ENCODE data around the gene SOX12. TPM values are rescaled to one million over a fixed set of nuclear protein-coding genes. Genes with fewer than 3 reads are reported as not detected.

SOX12 gene
- total and polyA plus RNA-seq, 11 donors: 5.4 to 19.9 (median 10.6) TPM

GRCh38 chr20:341682-342081 is 16.3 kb downstream of the SOX12 start:
- ATAC-seq (no peak), DNase-seq (no peak)
- 62 to 83% (median 70%) methylated on average over 2 of the region's 2 CpGs for WGBS, 4 donors
- Histone ChIP-seq H3K9me3 (peaks cover 0 to 7% (median 1%) of the 10 kb centered on the region in 12 donors), H3K4me3 (no peak overlapping the region), H3K27ac (no peak overlapping the region), H3K4me1 (peaks cover 0 to 22% (median 6%) of the 10 kb centered on the region in 12 donors), H3K36me3 (peaks cover 0 to 14% (median 0%) of the 10 kb centered on the region in 9 donors), H3K27me3 (no peaks in the 10 kb centered on the region)
- intact Hi-C loops (cut with DNase I): no loop called here
- TF ChIP-seq CTCF (IDR thresholded peaks at IDR 0.05): no peak

GRCh38 chr20:343107-343506 is 17.8 kb downstream of the SOX12 start:
- Histone ChIP-seq H3K27me3 (no peaks in the 10 kb centered on the region), H3K4me1 (peaks cover 0 to 27% (median 6%) of the 10 kb centered on the region in 12 donors), H3K36me3 (peaks cover 0 to 14% (median 0%) of the 10 kb centered on the region in 9 donors), H3K4me3 (no peak overlapping the region), H3K27ac (no peak overlapping the region), H3K9me3 (peaks cover 0 to 7% (median 1%) of the 10 kb centered on the region in 12 donors)
- intact Hi-C loops (cut with DNase I): no loop called here
- DNase-seq: no peak
- ATAC-seq: no peak
- TF ChIP-seq POLR2A (IDR thresholded peaks at IDR 0.05) (no peak), CTCF (IDR thresholded peaks at IDR 0.05) (no peak)

- DNase-seq: no peak
- intact Hi-C loops (cut with DNase I): loop anchor here in 4 of 10 donors (2.0 to 5.0 kb wide), 4 partner anchors 21 to 306 kb away; partner anchors contain the start of genes CSNK2A1 (in 1 of the 4), RBCK1 (in 1 of the 4), SOX12 (in 1 of the 4) and SRXN1 (in 1 of the 4)
These were observed 20.8 kb downstream of the SOX12 start for GRCh38 chr20:346033-346639.

More at GRCh38 chr20:346033-346639, 20.8 kb downstream of the SOX12 start:
- H3K36me3 ChIP-seq: peaks cover 0 to 26% (median 0%) of the 10 kb centered on the region in 9 donors
- no peak for TF ChIP-seq CTCF (IDR thresholded peaks at IDR 0.05)
- no peak for TF ChIP-seq POLR2A (IDR thresholded peaks at IDR 0.05)
- H3K4me1 ChIP-seq: peaks cover 0 to 35% (median 11%) of the 10 kb centered on the region in 12 donors
- H3K27me3 ChIP-seq: no peaks in the 10 kb centered on the region
- H3K27ac ChIP-seq: peak overlapping the region in 11 of 12 donors; percentile 88 to 99 (median 95)
- WGBS, 4 donors: 65 to 71% (median 69%) methylated on average over 8 to 9 of the region's 9 CpGs
- peaks cover 0 to 7% (median 1%) of the 10 kb centered on the region in 12 donors for H3K9me3 ChIP-seq
- no peak for ATAC-seq
- H3K4me3 ChIP-seq: peak overlapping the region; percentile 69 to 97 (median 82)

All from heart left ventricle (tissue), 16 donors.